GM12878 (cell line): ENCODE data around the gene ENTPD5. TPM values are rescaled to one million over a fixed set of nuclear protein-coding genes. Genes with fewer than 3 reads are reported as not detected.
A peak's percentile ranks its signal among the peaks of the same experiment; 100 is the strongest.

Experiments
- ATAC-seq: fragments of 200-7000 bp; cut with Tn5 transposase; 3 replicates; pipeline ENCODE4 v1.9.1; 2020; ENCODE audit warnings: mild to moderate bottlenecking, moderate library complexity
- BruUV-seq: library from RNA; stranded (reverse); fragments of 400-500 nt; replicated peaks from 2 replicates; lab custom pipeline; 2021; lab: Mats Ljungman, UMichigan
- CTCF ChIA-PET: fragments of 300-600 bp; sonication (Branson Sonifier 250); formaldehyde crosslinking; extraction: SDS; loops from one replicate; lab custom pipeline; 2021; ENCODE audit warnings: inconsistent platforms; lab: Yijun Ruan, JAX
- POLR2A ChIA-PET: fragments of 350-600 bp; formaldehyde crosslinking; extraction: SDS; loops from one replicate; lab custom pipeline; 2021; ENCODE audit warnings: inconsistent platforms; lab: Charles Lee
- RAD21 ChIA-PET: fragments of 300-600 bp; sonication (Branson Sonifier 250); formaldehyde crosslinking; loops from one replicate; lab custom pipeline; 2023; ENCODE audit warnings: antibody characterized with exemption; ENCODE audit not compliant: unreplicated experiment; lab: Charles Lee
- SMC1A ChIA-PET: fragments of 300-600 bp; sonication (Branson Sonifier 250); formaldehyde crosslinking; loops from one replicate; lab custom pipeline; 2023; ENCODE audit not compliant: unreplicated experiment, uncharacterized antibody; lab: Charles Lee
- DNase-seq: peaks from one replicate; pipeline ENCODE4 v3.0.0-alpha.2; 2011; ENCODE audit warnings: low read depth, low spot score
- FAIRE-seq: peaks from 3 replicates; lab custom pipeline; 2011; peaks lifted over from hg19 to GRCh38; lab: Jason Lieb, UNC
- H2AFZ ChIP-seq: 2 replicates; pipeline ENCODE4 v1.6.0; 2011; ENCODE audit warnings: low read depth, low read length, control low read depth; ENCODE audit not compliant: control insufficient read depth
- H3K27ac ChIP-seq: 2 replicates; pipeline ENCODE4 v1.5.1; 2011; ENCODE audit warnings: control low read depth; ENCODE audit not compliant: control insufficient read depth, insufficient read depth
- H3K27me3 ChIP-seq, 2 experiments: replicated peaks in 1 of 2; 2 replicates each; pipeline versions ENCODE4 v1.6.0 to v1.6.1; 2011; ENCODE audit warnings: low read length in 1 of 2; ENCODE audit not compliant: control insufficient read depth in 2 of 2, insufficient read depth in 2 of 2
- H3K36me3 ChIP-seq, 2 experiments: 2 replicates each; pipeline ENCODE4 v1.5.1; 2011; ENCODE audit warnings: low read length in 1 of 2; ENCODE audit not compliant: control insufficient read depth in 2 of 2, insufficient read depth in 2 of 2
- H3K4me1 ChIP-seq: 2 replicates; pipeline ENCODE4 v1.6.1; 2011; ENCODE audit warnings: mild to moderate bottlenecking, low read length, moderate library complexity, mixed read lengths; ENCODE audit not compliant: control insufficient read depth, insufficient read depth
- H3K4me2 ChIP-seq: 2 replicates; pipeline ENCODE4 v1.6.0; 2011; ENCODE audit warnings: control low read depth; ENCODE audit not compliant: control insufficient read depth, insufficient read depth
- H3K4me3 ChIP-seq: fragments of 200-600 bp; sonication (generic); 2 replicates; pipeline ENCODE4 v1.5.1; 2016
- H3K79me2 ChIP-seq: 2 replicates; pipeline ENCODE4 v1.6.0; 2011; ENCODE audit warnings: low read length; ENCODE audit not compliant: control insufficient read depth, insufficient read depth
- H3K9ac ChIP-seq: 2 replicates; pipeline ENCODE4 v1.8.0; 2011; ENCODE audit warnings: low read length, control low read depth, mixed read lengths; ENCODE audit not compliant: control insufficient read depth, insufficient read depth
- H3K9me3 ChIP-seq: replicated peaks from 3 replicates; pipeline ENCODE4 v1.5.1; 2011; ENCODE audit warnings: mild to moderate bottlenecking, low read length; ENCODE audit not compliant: control insufficient read depth, insufficient read depth
- H4K20me1 ChIP-seq: 2 replicates; pipeline ENCODE4 v1.6.0; 2011; ENCODE audit not compliant: control insufficient read depth, insufficient read depth
- FOXM1 ChIP-seq: IDR thresholded peaks from 2 replicates; pipeline ENCODE4 v1.6.1; 2012; ENCODE audit warnings: low read depth, mild to moderate bottlenecking, inconsistent platforms, low read length, moderate library complexity
- POLR2AphosphoS2 ChIP-seq: IDR thresholded peaks from 2 replicates; pipeline ENCODE4 v1.6.1; 2011; ENCODE audit warnings: low read depth, mild to moderate bottlenecking, low read length, improper control_type of control experiment, moderate library complexity
- RUNX3 ChIP-seq: IDR thresholded peaks from 2 replicates; pipeline ENCODE4 v1.6.1; 2012; ENCODE audit warnings: low read length, inconsistent platforms
- WGBS: methylation state at CpG from one replicate; pipeline ENCODE4 v1.1.6; 2016; ENCODE audit warnings: low lambda C conversion rate; ENCODE audit not compliant: insufficient replicate concordance, insufficient coverage; ENCODE audit errors: missing lambda C conversion rate; 5-methylcytosine and 5-hydroxymethylcytosine counted together
- in situ Hi-C: fragments of 300-500 bp; cut with MboI; formaldehyde crosslinking; loops from 9 replicates; pipeline ENCODE4 v1.14.3; 2018; ENCODE audit warnings: mixed read lengths
- intact Hi-C: fragments of 100-400 bp; cut with micrococcal nuclease; formaldehyde crosslinking; loops from one replicate; pipeline ENCODE4 v1.14.2; 2022; ENCODE audit not compliant: unreplicated experiment
- polyA plus RNA-seq, 11 experiments: library from polyadenylated mRNA; depleted of rRNA in 4 of 11; unstranded in 6 of 11; stranded (reverse) in 5 of 11; fragments of >200 nt; fragmentation: Nextera tagmentation in 4 of 11; fragmentation: Illumina TruSeq in 1 of 11; extraction: Ambion mirVana in 4 of 11; extraction: Trizol in 1 of 11; gene quantifications; 1 replicate in 1 of 11; 2 replicates in 10 of 11; pipeline versions ENCODE4 v1.2.1 to v1.2.3, GENCODE V29; 2011 to 2016; ENCODE audit warnings: inconsistent platforms in 2 of 11, missing spikeins in 2 of 11, low read depth in 1 of 11
- total RNA-seq, 4 experiments: library from RNA; depleted of rRNA in 3 of 4; stranded (reverse); fragments of >200 nt in 3 of 4; fragmentation: Illumina TruSeq in 1 of 4; extraction: Trizol in 1 of 4; gene quantifications; 2 replicates each; pipeline versions ENCODE4 v1.2.1 to v1.2.3, GENCODE V29; 2013 to 2021
- TF ChIP-seq, protein P1 (sequence below): fragments of 450-650 bp; IDR thresholded peaks from 2 replicates; pipeline ENCODE4 v1.6.1; 2017; ENCODE audit warnings: mild to moderate bottlenecking, moderate library complexity
- TF ChIP-seq, protein P2 (sequence below): IDR thresholded peaks from 2 replicates; pipeline ENCODE4 v1.6.1; 2012; ENCODE audit warnings: mild to moderate bottlenecking, low read depth, low read length
- TF ChIP-seq, protein P3 (sequence below): fragments of 450-650 bp; IDR thresholded peaks from 2 replicates; pipeline ENCODE4 v1.6.1; 2016; ENCODE audit warnings: mild to moderate bottlenecking

The ENTPD5 gene
- total and polyA plus RNA-seq, 10 of the 15 experiments (the other 5 are each of a cell fraction or from before 2014, with no cell fraction given): 2.4 to 9.9 (median 7.6) TPM

DNA sequence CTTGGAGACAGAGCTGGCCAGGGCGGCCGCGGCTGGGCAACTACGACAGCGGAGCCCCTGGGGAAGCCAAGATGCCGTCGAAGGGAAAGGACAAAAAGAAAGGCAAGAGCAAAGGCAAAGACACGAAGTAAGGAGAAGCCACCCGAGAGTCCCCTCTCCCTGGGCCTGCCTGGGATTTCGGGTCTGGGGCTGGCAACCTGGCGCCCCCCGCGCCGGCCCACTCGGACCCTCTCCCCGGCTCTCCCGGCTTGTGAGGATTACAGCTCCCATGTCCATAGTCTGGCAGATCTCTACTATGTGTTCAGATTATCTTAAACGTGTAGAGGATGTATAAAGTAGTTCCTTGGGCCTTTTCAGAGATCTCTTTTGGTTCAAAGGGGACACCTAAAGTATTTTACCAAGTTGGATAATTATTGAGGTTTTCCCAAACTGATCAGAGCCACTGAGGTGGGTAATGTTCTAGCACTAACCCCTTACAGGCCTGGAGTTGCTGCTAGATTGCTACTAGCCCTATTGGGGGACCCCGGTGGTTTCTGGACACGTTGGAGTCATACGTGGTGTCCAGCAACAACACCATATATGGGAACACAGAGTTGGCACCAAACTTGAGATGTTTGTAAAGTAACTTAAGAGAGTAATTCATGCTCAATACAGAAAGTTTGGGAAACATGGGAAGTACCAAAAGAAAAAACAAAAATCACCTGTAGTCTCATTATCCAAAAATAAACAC, 485 bp upstream of the ENTPD5 start (continued):
- TF ChIP-seq, protein P1, sequence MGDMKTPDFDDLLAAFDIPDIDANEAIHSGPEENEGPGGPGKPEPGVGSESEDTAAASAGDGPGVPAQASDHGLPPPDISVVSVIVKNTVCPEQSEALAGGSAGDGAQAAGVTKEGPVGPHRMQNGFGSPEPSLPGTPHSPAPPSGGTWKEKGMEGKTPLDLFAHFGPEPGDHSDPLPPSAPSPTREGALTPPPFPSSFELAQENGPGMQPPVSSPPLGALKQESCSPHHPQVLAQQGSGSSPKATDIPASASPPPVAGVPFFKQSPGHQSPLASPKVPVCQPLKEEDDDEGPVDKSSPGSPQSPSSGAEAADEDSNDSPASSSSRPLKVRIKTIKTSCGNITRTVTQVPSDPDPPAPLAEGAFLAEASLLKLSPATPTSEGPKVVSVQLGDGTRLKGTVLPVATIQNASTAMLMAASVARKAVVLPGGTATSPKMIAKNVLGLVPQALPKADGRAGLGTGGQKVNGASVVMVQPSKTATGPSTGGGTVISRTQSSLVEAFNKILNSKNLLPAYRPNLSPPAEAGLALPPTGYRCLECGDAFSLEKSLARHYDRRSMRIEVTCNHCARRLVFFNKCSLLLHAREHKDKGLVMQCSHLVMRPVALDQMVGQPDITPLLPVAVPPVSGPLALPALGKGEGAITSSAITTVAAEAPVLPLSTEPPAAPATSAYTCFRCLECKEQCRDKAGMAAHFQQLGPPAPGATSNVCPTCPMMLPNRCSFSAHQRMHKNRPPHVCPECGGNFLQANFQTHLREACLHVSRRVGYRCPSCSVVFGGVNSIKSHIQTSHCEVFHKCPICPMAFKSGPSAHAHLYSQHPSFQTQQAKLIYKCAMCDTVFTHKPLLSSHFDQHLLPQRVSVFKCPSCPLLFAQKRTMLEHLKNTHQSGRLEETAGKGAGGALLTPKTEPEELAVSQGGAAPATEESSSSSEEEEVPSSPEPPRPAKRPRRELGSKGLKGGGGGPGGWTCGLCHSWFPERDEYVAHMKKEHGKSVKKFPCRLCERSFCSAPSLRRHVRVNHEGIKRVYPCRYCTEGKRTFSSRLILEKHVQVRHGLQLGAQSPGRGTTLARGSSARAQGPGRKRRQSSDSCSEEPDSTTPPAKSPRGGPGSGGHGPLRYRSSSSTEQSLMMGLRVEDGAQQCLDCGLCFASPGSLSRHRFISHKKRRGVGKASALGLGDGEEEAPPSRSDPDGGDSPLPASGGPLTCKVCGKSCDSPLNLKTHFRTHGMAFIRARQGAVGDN: no peak

DNA sequence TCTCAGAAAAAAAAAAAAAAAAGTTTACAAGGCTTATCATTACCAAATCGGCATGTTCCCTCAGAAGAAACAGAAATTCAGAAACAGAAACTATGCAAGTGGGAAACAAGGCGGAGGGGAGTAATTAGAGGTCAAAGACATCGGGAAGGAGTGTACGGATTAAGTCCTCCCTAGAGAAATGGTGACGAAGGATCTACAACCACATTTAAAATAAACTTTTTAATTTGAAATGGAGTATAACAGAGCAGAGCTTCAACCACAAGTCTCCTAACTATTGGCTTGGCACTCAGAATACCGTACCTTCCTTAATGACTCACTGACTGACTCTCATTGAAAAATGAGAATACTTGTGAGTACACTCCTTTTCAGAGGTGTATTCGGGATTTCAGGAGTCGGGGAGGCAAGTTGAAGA, 908 bp downstream of the ENTPD5 start:
- FAIRE-seq: peak; percentile 35
- no peaks in the 10 kb centered on the region for H3K27me3 ChIP-seq
- in situ Hi-C loops (no loop called here), intact Hi-C loops (no loop called here)
- no TSS peak for BruUV-seq
- peak overlapping the region; percentile 69 for H3K9ac ChIP-seq
- TF ChIP-seq POLR2AphosphoS2: no peak
- TF ChIP-seq, protein P2, sequence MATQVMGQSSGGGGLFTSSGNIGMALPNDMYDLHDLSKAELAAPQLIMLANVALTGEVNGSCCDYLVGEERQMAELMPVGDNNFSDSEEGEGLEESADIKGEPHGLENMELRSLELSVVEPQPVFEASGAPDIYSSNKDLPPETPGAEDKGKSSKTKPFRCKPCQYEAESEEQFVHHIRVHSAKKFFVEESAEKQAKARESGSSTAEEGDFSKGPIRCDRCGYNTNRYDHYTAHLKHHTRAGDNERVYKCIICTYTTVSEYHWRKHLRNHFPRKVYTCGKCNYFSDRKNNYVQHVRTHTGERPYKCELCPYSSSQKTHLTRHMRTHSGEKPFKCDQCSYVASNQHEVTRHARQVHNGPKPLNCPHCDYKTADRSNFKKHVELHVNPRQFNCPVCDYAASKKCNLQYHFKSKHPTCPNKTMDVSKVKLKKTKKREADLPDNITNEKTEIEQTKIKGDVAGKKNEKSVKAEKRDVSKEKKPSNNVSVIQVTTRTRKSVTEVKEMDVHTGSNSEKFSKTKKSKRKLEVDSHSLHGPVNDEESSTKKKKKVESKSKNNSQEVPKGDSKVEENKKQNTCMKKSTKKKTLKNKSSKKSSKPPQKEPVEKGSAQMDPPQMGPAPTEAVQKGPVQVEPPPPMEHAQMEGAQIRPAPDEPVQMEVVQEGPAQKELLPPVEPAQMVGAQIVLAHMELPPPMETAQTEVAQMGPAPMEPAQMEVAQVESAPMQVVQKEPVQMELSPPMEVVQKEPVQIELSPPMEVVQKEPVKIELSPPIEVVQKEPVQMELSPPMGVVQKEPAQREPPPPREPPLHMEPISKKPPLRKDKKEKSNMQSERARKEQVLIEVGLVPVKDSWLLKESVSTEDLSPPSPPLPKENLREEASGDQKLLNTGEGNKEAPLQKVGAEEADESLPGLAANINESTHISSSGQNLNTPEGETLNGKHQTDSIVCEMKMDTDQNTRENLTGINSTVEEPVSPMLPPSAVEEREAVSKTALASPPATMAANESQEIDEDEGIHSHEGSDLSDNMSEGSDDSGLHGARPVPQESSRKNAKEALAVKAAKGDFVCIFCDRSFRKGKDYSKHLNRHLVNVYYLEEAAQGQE: no peak
- TF ChIP-seq FOXM1: no peak
- TF ChIP-seq RUNX3: peak; percentile 31; the same call in 1 of the 2 replicates
- TF ChIP-seq, protein P3, sequence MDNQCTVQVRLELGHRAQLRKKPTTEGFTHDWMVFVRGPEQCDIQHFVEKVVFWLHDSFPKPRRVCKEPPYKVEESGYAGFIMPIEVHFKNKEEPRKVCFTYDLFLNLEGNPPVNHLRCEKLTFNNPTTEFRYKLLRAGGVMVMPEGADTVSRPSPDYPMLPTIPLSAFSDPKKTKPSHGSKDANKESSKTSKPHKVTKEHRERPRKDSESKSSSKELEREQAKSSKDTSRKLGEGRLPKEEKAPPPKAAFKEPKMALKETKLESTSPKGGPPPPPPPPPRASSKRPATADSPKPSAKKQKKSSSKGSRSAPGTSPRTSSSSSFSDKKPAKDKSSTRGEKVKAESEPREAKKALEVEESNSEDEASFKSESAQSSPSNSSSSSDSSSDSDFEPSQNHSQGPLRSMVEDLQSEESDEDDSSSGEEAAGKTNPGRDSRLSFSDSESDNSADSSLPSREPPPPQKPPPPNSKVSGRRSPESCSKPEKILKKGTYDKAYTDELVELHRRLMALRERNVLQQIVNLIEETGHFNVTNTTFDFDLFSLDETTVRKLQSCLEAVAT: peak; percentile 67; the same call in 1 of the 2 replicates
- H3K9me3 ChIP-seq: no peaks in the 10 kb centered on the region
- H3K4me2 ChIP-seq: peak overlapping the region; percentile 69
- no peaks in the 10 kb centered on the region for H3K36me3 ChIP-seq
- under 1% methylated on average over 8 of the region's 8 CpGs for WGBS
- H3K79me2 ChIP-seq: no peaks in the 10 kb centered on the region; the same call in 1 of the 2 replicates
- H3K4me1 ChIP-seq: no peaks in the 10 kb centered on the region
- H4K20me1 ChIP-seq: no peaks in the 10 kb centered on the region
- H3K27ac ChIP-seq: peak overlapping the region; percentile 79
- peak; percentile 43 for ATAC-seq
- H2AFZ ChIP-seq: peak overlapping the region; percentile 92
- ChIA-PET POLR2A (no interaction called here), RAD21 (no interaction called here), CTCF (interaction anchor here (1.0 kb wide), 1 partner anchor 188 kb away, joined by 3 read pairs; no protein-coding TSS in a partner anchor), SMC1A (no interaction called here)
- DNase-seq: no peak
- peak overlapping the region; percentile 93 for H3K4me3 ChIP-seq
